IMR-90 (cell line): ENCODE measurements around the gene NTPCR. TPM values are rescaled to one million over a fixed set of nuclear protein-coding genes. Genes with fewer than 3 reads are reported as not detected.

Source experiments
- ATAC-seq: fragments of 200-7000 bp; cut with Tn5 transposase; 2 replicates; pipeline ENCODE4 v1.9.1; 2020; ENCODE audit warnings: low read depth, mild to moderate bottlenecking, moderate library complexity
- BruUV-seq: library from RNA; stranded (reverse); fragments of 400-500 nt; replicated peaks from 2 replicates; lab custom pipeline; 2021; lab: Mats Ljungman, UMichigan
- CTCF ChIA-PET: fragments of 300-600 bp; formaldehyde crosslinking; extraction: SDS; loops from one replicate; lab custom pipeline; 2021; ENCODE audit warnings: antibody characterized with exemption; lab: Yijun Ruan, JAX
- POLR2A ChIA-PET: fragments of 300-600 bp; sonication (Branson Sonifier 250); formaldehyde crosslinking; loops from one replicate; lab custom pipeline; 2022; ENCODE audit warnings: antibody characterized with exemption; ENCODE audit not compliant: unreplicated experiment; lab: Charles Lee
- DNase-seq: peaks from one replicate; pipeline ENCODE4 v3.0.0; 2013
- H2AFZ ChIP-seq: replicated peaks from 2 replicates; pipeline ENCODE3; 2013; ENCODE audit warnings: low read length, mild to moderate bottlenecking; ENCODE audit not compliant: poor library complexity
- H2AK5ac ChIP-seq: 2 replicates; pipeline ENCODE4 v1.6.1; 2013; ENCODE audit warnings: low read depth, low read length, inconsistent platforms
- H2AK9ac ChIP-seq: replicated peaks from 2 replicates; pipeline ENCODE3; 2013; ENCODE audit warnings: mild to moderate bottlenecking, low read depth, low read length, moderate library complexity; ENCODE audit not compliant: poor library complexity
- H2BK120ac ChIP-seq: 2 replicates; pipeline ENCODE4 v1.6.1; 2013; ENCODE audit warnings: low read depth, low read length, inconsistent platforms
- H2BK15ac ChIP-seq: 3 replicates; pipeline ENCODE4 v1.6.1; 2013; ENCODE audit warnings: low read depth, low read length, inconsistent platforms
- H2BK20ac ChIP-seq: 2 replicates; pipeline ENCODE4 v1.6.1; 2013; ENCODE audit warnings: low read depth, mild to moderate bottlenecking, inconsistent platforms, low read length, moderate library complexity
- H2BK5ac ChIP-seq: 2 replicates; pipeline ENCODE4 v1.6.1; 2013; ENCODE audit warnings: mild to moderate bottlenecking, low read depth, low read length, inconsistent platforms; ENCODE audit not compliant: poor library complexity, severe bottlenecking
- H3K14ac ChIP-seq: replicated peaks from 2 replicates; pipeline ENCODE4 v1.6.1; 2013; ENCODE audit warnings: low read depth, low read length, inconsistent platforms
- H3K18ac ChIP-seq: 2 replicates; pipeline ENCODE4 v1.6.1; 2013; ENCODE audit warnings: low read depth, low read length, control low read depth
- H3K23ac ChIP-seq: 2 replicates; pipeline ENCODE4 v1.6.1; 2013; ENCODE audit warnings: low read depth, low read length, inconsistent platforms
- H3K27ac ChIP-seq: 2 replicates; pipeline ENCODE4 v1.5.1; 2013; ENCODE audit warnings: mild to moderate bottlenecking, control low read depth, low read length; ENCODE audit not compliant: insufficient read depth
- H3K27me3 ChIP-seq: 2 replicates; pipeline ENCODE4 v1.6.1; 2013; ENCODE audit warnings: low read length; ENCODE audit not compliant: control insufficient read depth, insufficient read depth
- H3K36me3 ChIP-seq: 2 replicates; pipeline ENCODE4 v1.6.1; 2013; ENCODE audit warnings: low read length, mixed read lengths; ENCODE audit not compliant: control insufficient read depth, insufficient read depth
- H3K4ac ChIP-seq: 2 replicates; pipeline ENCODE4 v1.6.1; 2013; ENCODE audit warnings: low read depth, low read length, inconsistent platforms
- H3K4me1 ChIP-seq: 2 replicates; pipeline ENCODE4 v1.6.1; 2013; ENCODE audit warnings: low read length, mixed read lengths; ENCODE audit not compliant: control insufficient read depth, insufficient read depth
- H3K4me2 ChIP-seq: 2 replicates; pipeline ENCODE4 v1.6.1; 2013; ENCODE audit warnings: low read depth, mild to moderate bottlenecking, control low read depth, low read length, moderate library complexity
- H3K4me3 ChIP-seq: 2 replicates; pipeline ENCODE4 v1.5.1; 2013; ENCODE audit warnings: low read depth, mild to moderate bottlenecking, control low read depth, low read length, moderate library complexity; ENCODE audit not compliant: insufficient read depth
- H3K56ac ChIP-seq: 2 replicates; pipeline ENCODE4 v1.6.1; 2013; ENCODE audit warnings: low read length, inconsistent platforms; ENCODE audit not compliant: insufficient read depth; ENCODE audit errors: extremely low read depth
- H3K79me1 ChIP-seq, 2 experiments: 2 replicates each; pipeline ENCODE4 v1.6.1; 2013; ENCODE audit warnings: low read length in 2 of 2, inconsistent platforms in 1 of 2, low read depth in 1 of 2
- H3K9ac ChIP-seq: 2 replicates; pipeline ENCODE4 v1.6.1; 2013; ENCODE audit warnings: low read depth, low read length, control low read depth
- H3K9me1 ChIP-seq: 2 replicates; pipeline ENCODE4 v1.6.1; 2013; ENCODE audit warnings: low read length, inconsistent platforms; ENCODE audit not compliant: insufficient read depth
- H3K9me3 ChIP-seq: 2 replicates; pipeline ENCODE4 v1.6.1; 2013; ENCODE audit warnings: low read length; ENCODE audit not compliant: control insufficient read depth, insufficient read depth
- H4K20me1 ChIP-seq: 2 replicates; pipeline ENCODE4 v1.6.1; 2013; ENCODE audit warnings: low read length, inconsistent platforms; ENCODE audit not compliant: insufficient read depth
- H4K5ac ChIP-seq: 2 replicates; pipeline ENCODE4 v1.6.1; 2013; ENCODE audit warnings: mild to moderate bottlenecking, low read depth, low read length, control low read depth
- H4K8ac ChIP-seq, 2 experiments: 2 replicates each; pipeline ENCODE4 v1.6.1; 2013; ENCODE audit warnings: low read depth in 2 of 2, low read length in 2 of 2, control low read depth in 1 of 2, inconsistent platforms in 1 of 2
- H4K91ac ChIP-seq: 2 replicates; pipeline ENCODE4 v1.6.1; 2013; ENCODE audit warnings: low read depth, low read length, inconsistent platforms; ENCODE audit not compliant: insufficient read depth
- CEBPB ChIP-seq: IDR thresholded peaks from 2 replicates; pipeline ENCODE4 v1.6.1; 2012; ENCODE audit warnings: low read depth, low read length, improper control_type of control experiment
- FOS ChIP-seq: fragments of 150-350 bp; IDR thresholded peaks from 2 replicates; pipeline ENCODE4 v1.6.1; 2016; ENCODE audit warnings: low read depth, low read length
- MAZ ChIP-seq: IDR thresholded peaks from 2 replicates; pipeline ENCODE4 v1.6.1; 2012; ENCODE audit warnings: low read depth, mild to moderate bottlenecking, low read length, improper control_type of control experiment, moderate library complexity, borderline replicate concordance
- MXI1 ChIP-seq: IDR thresholded peaks from 2 replicates; pipeline ENCODE4 v1.6.1; 2012; ENCODE audit warnings: low read depth, mild to moderate bottlenecking, low read length, moderate library complexity, borderline replicate concordance
- NFE2L2 ChIP-seq: fragments of 150-350 bp; IDR thresholded peaks from 2 replicates; pipeline ENCODE4 v1.6.1; 2016; ENCODE audit warnings: low read depth, mild to moderate bottlenecking, low read length
- RAD21 ChIP-seq: IDR thresholded peaks from 2 replicates; pipeline ENCODE4 v1.6.1; 2012; ENCODE audit warnings: low read length, improper control_type of control experiment
- RCOR1 ChIP-seq: IDR thresholded peaks from 2 replicates; pipeline ENCODE4 v1.6.1; 2012; ENCODE audit warnings: mild to moderate bottlenecking, low read length, improper control_type of control experiment; ENCODE audit not compliant: insufficient replicate concordance
- RFX5 ChIP-seq: IDR thresholded peaks from 2 replicates; pipeline ENCODE4 v1.8.0; 2012; ENCODE audit warnings: low read depth, mild to moderate bottlenecking, low read length, moderate library complexity
- USF2 ChIP-seq: fragments of 150-350 bp; IDR thresholded peaks from 2 replicates; pipeline ENCODE4 v1.6.1; 2017; ENCODE audit warnings: mild to moderate bottlenecking, antibody characterized with exemption, low read length, low read depth
- WGBS, 2 experiments: methylation state at CpG; one replicate each; pipeline versions ENCODE4 v1.1.5 to v1.1.7; 2013; ENCODE audit warnings: missing lambda C conversion rate in 2 of 2; ENCODE audit not compliant: insufficient read length in 1 of 2; ENCODE audit errors: extremely low coverage in 2 of 2; 5-methylcytosine and 5-hydroxymethylcytosine counted together
- dilution Hi-C: fragments of 300-500 bp; cut with HindIII; formaldehyde crosslinking; loops from one replicate; pipeline ENCODE4 v1.14.3; 2018; ENCODE audit warnings: low sequenced_read_pairs; ENCODE audit not compliant: unreplicated experiment
- in situ Hi-C: fragments of 300-500 bp; cut with MboI; formaldehyde crosslinking; loops from 3 replicates; pipeline ENCODE4 v1.14.3; 2019; ENCODE audit warnings: low sequenced_read_pairs, inconsistent platforms, mixed read lengths
- intact Hi-C: fragments of 100-400 bp; cut with micrococcal nuclease; formaldehyde crosslinking; loops from 2 replicates; pipeline ENCODE4 v1.10.0; 2022
- polyA plus RNA-seq, 3 experiments: library from polyadenylated mRNA; depleted of rRNA; stranded (reverse); fragments of >200 nt; gene quantifications; 2 replicates each; pipeline ENCODE4 v1.2.3, GENCODE V29; 2012; ENCODE audit warnings: low replicate concordance in 1 of 3
- total RNA-seq: library from RNA; depleted of rRNA; stranded (reverse); fragments of >200 nt; gene quantifications from 2 replicates; pipeline ENCODE4 v1.2.3, GENCODE V29; 2012

The NTPCR gene
- total and polyA plus RNA-seq, 2 of the 4 experiments (the other 2 are of a cell fraction) = 13.3 to 16.5 TPM

DNA sequence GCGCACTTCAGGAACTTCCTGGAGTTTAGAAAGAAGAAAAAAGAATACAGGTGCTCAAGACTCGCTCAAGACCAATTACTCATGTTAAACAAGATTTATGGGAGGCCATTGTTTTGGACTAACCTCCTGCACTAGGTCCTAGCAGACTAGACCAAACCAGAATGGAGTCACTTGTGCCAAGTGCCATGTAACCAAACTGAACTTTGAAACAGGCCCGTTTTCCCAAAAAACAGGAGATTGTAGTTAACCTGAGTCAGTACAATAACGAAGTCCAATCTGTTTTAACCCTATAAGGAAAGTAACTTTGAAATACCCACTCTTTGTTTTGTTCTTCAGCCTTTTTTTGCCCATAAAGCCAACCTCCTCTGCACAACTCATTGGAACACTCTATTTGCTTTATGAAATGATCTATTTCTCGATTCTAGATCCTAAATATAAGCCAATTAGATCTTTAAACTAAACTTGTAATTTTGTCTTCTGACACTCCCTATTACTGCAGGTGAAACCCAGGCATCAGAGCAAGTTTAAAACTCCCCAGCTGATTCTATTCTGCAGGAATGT, 695 bp upstream of the NTPCR start:
- POLR2A ChIA-PET = no interaction called here
- Histone ChIP-seq H3K79me1 (peaks cover 11 to 26% of the 10 kb centered on the region in 2 experiments; a peak in 3 of 4 replicates), H3K9me1 (peaks cover 7% of the 10 kb centered on the region; the same call in 1 of the 2 replicates), H4K5ac (peak overlapping the region; percentile 98), H2BK15ac (peak overlapping the region; percentile 96), H2AK5ac (peak overlapping the region; percentile 44), H2BK5ac (peak overlapping the region; percentile 94), H3K9ac (peak overlapping the region; percentile 94; the same call in 1 of the 2 replicates), H4K20me1 (no peaks in the 10 kb centered on the region), H4K91ac (peak overlapping the region; percentile 97; the same call in 1 of the 2 replicates), H2BK20ac (0 out of 2 replicates have a peak overlapping the region, but pooled peaks have one; percentile 8), H3K56ac (no peak overlapping the region; the same call in 1 of the 2 replicates), H4K8ac (peak overlapping the region; percentile 92 to 97), H3K4me3 (peak overlapping the region; percentile 76), H3K27me3 (no peaks in the 10 kb centered on the region), H3K9me3 (no peaks in the 10 kb centered on the region), H3K23ac (no peak overlapping the region), H3K18ac (peak overlapping the region; percentile 96; the same call in 1 of the 2 replicates), H3K27ac (peak overlapping the region; percentile 98; the same call in 1 of the 2 replicates), H2BK120ac (0 out of 2 replicates have a peak overlapping the region, but pooled peaks have one; percentile 74), H3K4ac (0 out of 2 replicates have a peak overlapping the region, but pooled peaks have one; percentile 19), H3K4me1 (peaks cover 9% of the 10 kb centered on the region), H2AFZ (peak overlapping the region; percentile 95), H3K4me2 (peak overlapping the region; percentile 87), H3K14ac (peak overlapping the region; percentile 96), H2AK9ac (peak overlapping the region; percentile 50), H3K36me3 (no peaks in the 10 kb centered on the region)
- TF ChIP-seq FOS (no peak), RFX5 (no peak), MXI1 (no peak), NFE2L2 (no peak), CEBPB (no peak), USF2 (no peak), RCOR1 (no peak), MAZ (no peak), RAD21 (no peak)
- DNase-seq = no peak
- CTCF ChIA-PET = no interaction called here
- no peak for ATAC-seq
- intact Hi-C loops = loop anchor here (2.0 to 10.0 kb wide), 5 partner anchors 97 to 475 kb away; no protein-coding TSS in a partner anchor
- dilution Hi-C loops = loop anchor here (25.0 kb wide), 1 partner anchor 112 kb away; no protein-coding TSS in a partner anchor
- no CpG with 5 or more reads among the region's 5 CpGs for WGBS, 2 experiments
- in situ Hi-C loops = loop anchor here (10.0 kb wide), 1 partner anchor 315 kb away; the partner anchor contains the start of gene SIPA1L2
- BruUV-seq = no TSS peak
